Natural killer cell treated with Interleukin-12 subunit alpha and Interleukin-12 subunit beta and Interleukin-15 and Interleukin-18, amount 100 ng/mL, for 72 hours (primary cell): ENCODE results near the gene TGOLN2. TPM values are rescaled to one million over a fixed set of nuclear protein-coding genes. Genes with fewer than 3 reads are reported as not detected.

Experiments
- ATAC-seq, 2 donors: fragments of 150-1000 bp; cut with Tn5 transposase in 1 of 2; sonication (Bioruptor Pico), chemical (Tn5 transposase) in 1 of 2; 2 replicates each; pipeline ENCODE4 v1.10.0; 2021
- DNase-seq: peaks from one replicate; pipeline ENCODE4 v3.0.0; 2022; ENCODE audit warnings: low spot score
- H3K27ac Mint-ChIP-seq, 2 donors: 1 replicate in 1 of 2; 2 replicates in 1 of 2; pipeline ENCODE4 v1.8.0; 2022; ENCODE audit warnings: mixed read lengths in 2 of 2, mild to moderate bottlenecking in 1 of 2, moderate library complexity in 1 of 2
- H3K27me3 Mint-ChIP-seq, 2 donors: 1 replicate in 1 of 2; 2 replicates in 1 of 2; pipeline ENCODE4 v1.8.0; 2022; ENCODE audit warnings: mixed read lengths in 2 of 2
- H3K36me3 Mint-ChIP-seq: one replicate; pipeline ENCODE4 v1.8.0; 2022; ENCODE audit warnings: mixed read lengths
- H3K4me1 Mint-ChIP-seq, 2 donors: 1 replicate in 1 of 2; 2 replicates in 1 of 2; pipeline ENCODE4 v1.8.0; 2022; ENCODE audit warnings: low read depth in 2 of 2, mixed read lengths in 2 of 2, mild to moderate bottlenecking in 1 of 2
- H3K4me3 Mint-ChIP-seq: one replicate; pipeline ENCODE4 v1.8.0; 2022; ENCODE audit warnings: mixed read lengths
- H3K9me3 Mint-ChIP-seq: 2 replicates; pipeline ENCODE4 v1.8.0; 2022; ENCODE audit warnings: mixed read lengths
- total RNA-seq, 2 donors: library from RNA; stranded (reverse); gene quantifications; one replicate each; pipeline ENCODE4 v1.2.3, GENCODE V29; 2022

The TGOLN2 gene
- total RNA-seq, 2 donors from 2014 or later = 133 to 174 TPM

DNA sequence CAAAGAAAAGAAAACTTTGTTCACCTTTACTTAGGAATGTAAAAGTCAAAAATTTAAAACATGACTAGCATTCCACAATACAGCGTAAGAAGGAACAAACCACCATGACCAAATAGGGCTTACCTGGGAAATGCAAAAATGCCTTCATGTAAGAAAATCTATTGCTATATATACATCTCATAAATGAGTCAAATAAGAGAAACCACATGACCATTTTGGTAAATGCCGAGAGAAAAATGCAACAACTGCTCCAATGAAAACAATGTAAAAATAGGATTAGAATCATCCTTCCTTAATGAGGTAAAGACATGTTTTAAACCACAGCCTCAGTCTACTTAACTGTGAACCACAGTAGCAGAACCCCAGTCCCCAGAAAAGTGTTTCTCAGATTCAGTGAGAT, 49.4 kb downstream of the TGOLN2 start:
- no peaks in the 10 kb centered on the region for H3K36me3 Mint-ChIP-seq

DNA sequence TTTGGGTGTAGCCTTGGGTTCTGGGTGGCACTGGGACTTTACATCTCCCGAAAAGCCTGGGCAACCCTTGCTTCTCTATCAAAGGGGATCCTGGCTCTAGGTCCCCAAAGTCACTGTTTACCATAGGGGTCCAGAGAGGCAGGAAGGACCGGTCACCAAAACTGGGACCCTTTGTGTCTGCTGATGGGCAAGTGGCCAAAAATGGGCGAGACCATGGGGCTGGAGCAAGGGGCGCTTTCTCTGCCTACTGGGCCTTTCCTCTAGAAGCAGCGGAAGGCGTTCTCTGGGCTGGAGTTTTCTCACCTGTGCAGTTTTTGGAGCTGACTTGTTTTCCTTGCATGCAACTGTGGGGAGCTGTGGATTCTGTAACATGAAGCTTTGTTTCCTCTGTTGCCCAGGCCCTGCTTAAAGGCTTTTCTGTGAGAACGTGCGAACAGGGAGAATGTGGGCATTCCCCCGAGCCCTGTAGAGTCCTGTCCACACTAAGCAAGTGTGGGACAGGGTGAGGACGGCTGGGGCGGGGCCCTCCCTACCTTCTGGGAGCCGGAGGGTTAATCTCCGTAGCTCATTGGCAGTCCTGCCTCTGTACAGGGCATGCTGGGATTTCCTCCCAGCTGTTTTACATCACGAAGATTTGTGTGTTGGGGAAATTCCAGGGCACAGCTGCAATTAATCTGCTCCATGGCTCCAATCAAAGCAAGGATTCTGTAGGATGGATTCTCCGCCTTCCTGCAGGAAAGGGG, 50.2 kb downstream of the TGOLN2 start:
- H3K27ac Mint-ChIP-seq = no peak overlapping the region
- ATAC-seq = no peak
- H3K9me3 Mint-ChIP-seq = no peaks in the 10 kb centered on the region
- DNase-seq = no peak
- no peak overlapping the region for H3K4me3 Mint-ChIP-seq
- no peaks in the 10 kb centered on the region for H3K4me1 Mint-ChIP-seq
- H3K36me3 Mint-ChIP-seq = no peaks in the 10 kb centered on the region
- peaks cover 4 to 8% of the 10 kb centered on the region in 2 donors for H3K27me3 Mint-ChIP-seq

More for the DNA sequence above, 49.4 kb downstream of the TGOLN2 start:
- Mint-ChIP-seq H3K27ac (no peak overlapping the region), H3K4me3 (no peak overlapping the region), H3K27me3 (peaks cover 2 to 8% of the 10 kb centered on the region in 2 donors), H3K4me1 (no peaks in the 10 kb centered on the region), H3K9me3 (no peaks in the 10 kb centered on the region)
- ATAC-seq (no peak), DNase-seq (no peak)

DNA sequence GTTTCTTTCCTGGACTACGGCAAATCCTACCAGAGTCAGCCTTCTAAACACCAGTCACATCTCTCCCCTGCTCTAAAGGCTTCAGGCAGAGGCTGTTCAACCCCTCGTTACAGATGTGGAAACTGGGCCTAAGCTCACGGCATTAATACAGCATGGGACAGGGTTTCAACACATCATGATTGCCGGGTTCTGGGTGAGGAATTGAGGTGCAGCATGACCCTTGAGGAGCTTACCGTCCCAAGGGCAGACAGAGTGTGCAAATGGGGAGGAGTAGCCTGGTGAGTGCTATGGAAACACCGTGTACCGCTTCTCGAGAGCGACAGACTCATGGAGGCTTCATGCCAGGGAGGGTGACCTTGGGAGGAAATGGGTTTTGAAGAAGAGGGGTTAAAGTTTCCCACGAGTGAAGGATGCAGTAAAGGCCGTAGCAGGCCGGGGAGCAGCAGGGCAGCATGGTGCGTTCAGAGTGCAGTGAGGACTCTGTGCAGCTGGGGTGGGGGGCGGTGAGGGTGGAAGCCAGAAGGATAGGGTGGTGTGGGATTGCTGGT, 51.1 kb downstream of the TGOLN2 start:
- ATAC-seq (no peak), DNase-seq (no peak)
- Mint-ChIP-seq H3K36me3 (no peaks in the 10 kb centered on the region), H3K27me3 (peaks cover 5 to 8% of the 10 kb centered on the region in 2 donors), H3K4me1 (no peaks in the 10 kb centered on the region), H3K4me3 (no peak overlapping the region), H3K9me3 (no peaks in the 10 kb centered on the region), H3K27ac (no peak overlapping the region)

DNA sequence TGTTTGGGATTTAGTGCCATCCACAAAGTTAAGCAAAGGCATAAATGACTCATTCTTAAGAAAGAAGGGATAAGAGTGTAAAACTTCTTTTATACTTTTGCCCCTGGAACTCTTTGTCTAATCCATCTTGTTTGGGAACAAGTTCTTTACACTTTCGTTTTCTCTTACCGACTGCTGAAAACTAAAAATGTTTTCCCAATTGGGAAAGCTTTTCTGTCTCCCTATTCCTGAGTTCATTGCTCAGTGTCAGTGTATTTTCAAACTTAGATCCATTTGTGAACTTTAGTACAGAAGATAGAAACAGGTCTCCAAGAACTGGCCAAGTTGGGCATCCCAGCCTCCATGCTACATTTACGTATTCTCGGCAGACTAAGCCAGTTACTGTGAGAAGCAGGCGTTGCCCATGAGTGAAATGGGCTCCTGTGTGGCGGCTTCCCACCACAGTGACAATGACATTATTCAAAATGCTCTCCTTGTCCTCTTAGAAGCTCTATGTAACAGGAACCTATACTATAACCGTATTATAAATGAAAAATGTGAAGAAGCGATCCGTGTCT, 51.7 kb downstream of the TGOLN2 start:
- Mint-ChIP-seq H3K27me3 (peaks cover 8% of the 10 kb centered on the region in 2 donors), H3K27ac (no peak overlapping the region), H3K4me3 (no peak overlapping the region), H3K9me3 (no peaks in the 10 kb centered on the region), H3K36me3 (no peaks in the 10 kb centered on the region), H3K4me1 (no peaks in the 10 kb centered on the region)
- DNase-seq (no peak), ATAC-seq (no peak)

DNA sequence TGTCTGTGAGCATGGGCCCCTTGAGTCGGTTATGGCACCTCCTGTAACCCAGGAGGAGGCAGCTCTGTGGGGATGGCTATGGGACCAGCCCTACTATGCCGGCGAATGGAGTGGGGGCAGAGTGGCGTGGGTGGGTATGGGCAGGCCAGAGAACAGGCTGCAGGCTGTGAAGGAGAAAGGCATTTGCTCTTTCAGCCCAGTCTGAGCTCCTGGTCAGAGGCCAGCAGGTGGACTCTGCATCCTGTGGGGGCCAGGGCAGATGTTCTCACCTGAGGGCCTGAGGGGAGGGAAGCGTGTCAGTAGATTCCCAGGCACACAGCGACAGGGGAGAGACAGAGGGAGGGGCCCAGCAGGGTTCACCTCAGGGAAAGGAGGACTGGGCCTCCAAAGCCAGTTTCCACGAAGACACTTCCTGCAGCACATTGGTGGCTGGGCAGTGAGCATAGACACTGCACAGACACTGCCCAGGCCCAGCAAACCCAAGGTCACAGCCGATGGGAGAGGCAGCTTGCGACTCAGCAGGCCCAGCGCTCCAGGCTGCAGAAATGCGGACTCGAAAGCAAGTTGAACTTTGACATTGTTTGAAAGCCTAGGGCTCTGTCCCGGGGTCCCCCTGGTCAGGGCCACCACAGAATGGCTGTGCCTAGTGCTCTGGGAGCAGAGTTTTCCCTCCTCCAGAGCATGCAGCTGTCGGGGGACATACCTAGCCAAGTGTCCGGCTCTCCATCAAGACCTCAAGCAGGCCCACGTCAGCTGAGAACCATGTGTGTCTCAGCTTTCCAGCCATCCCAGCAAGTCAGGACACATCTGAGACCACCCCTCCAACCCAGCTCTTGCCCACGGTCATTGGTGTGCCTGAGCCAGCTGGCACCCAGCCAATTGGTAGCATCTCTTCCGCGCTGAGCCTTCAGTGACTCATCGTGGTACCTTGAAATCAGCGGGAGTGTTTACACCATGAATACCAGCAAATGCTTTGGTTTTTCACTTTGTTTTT, 53.8 kb downstream of the TGOLN2 start:
- ATAC-seq (no peak), DNase-seq (no peak)
- peaks cover 8 to 9% of the 10 kb centered on the region in 2 donors for H3K27me3 Mint-ChIP-seq
- no peaks in the 10 kb centered on the region for H3K9me3 Mint-ChIP-seq
- H3K4me1 Mint-ChIP-seq = no peaks in the 10 kb centered on the region
- H3K4me3 Mint-ChIP-seq = no peak overlapping the region
- no peak overlapping the region for H3K27ac Mint-ChIP-seq
- H3K36me3 Mint-ChIP-seq = no peaks in the 10 kb centered on the region

DNA sequence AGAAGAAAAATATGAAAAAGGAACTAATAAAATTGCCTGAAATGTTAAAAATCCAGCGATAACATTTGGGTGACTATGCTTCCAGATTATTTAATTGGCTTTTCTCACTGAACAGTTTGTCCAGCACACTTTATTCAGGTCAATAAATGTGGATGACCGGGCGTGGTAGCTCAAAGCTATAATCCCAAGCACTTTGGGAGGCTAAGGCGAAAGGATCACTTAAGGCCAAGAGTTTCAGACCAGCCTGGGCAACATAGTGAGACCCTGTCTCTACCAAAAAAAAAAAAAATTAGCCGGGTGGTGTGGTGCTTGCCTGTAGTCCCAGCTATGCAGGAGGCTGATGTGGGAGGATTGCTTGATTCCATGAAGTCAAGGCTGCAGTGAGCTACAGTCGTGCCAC, 55.4 kb downstream of the TGOLN2 start:
- no peaks in the 10 kb centered on the region for H3K9me3 Mint-ChIP-seq

DNA sequence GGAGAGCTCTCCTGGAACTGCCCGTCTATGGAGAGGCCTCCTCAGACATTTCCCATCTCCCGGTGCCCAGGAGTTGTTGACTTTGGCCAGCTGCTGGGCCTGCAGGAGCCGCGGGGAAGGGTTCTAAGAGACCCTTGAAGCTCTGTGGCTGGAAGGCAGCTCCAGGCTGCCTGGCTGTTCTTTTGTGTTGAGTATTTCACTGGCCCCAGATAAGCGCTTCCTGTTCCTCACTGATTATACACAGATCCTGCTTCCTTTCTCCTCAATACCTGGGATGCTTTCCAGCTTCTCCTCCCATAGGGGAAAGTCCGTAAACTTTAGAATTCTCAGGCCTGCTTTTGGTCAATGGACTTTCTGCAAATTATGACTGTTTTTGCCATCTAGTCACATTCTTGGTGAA, 57.8 kb downstream of the TGOLN2 start:
- Mint-ChIP-seq H3K27me3 (peaks cover 7 to 12% of the 10 kb centered on the region in 2 donors), H3K27ac (no peak overlapping the region), H3K4me3 (no peak overlapping the region), H3K36me3 (no peaks in the 10 kb centered on the region), H3K4me1 (no peaks in the 10 kb centered on the region), H3K9me3 (no peaks in the 10 kb centered on the region)
- ATAC-seq (no peak), DNase-seq (no peak)

More for the DNA sequence above, 55.4 kb downstream of the TGOLN2 start:
- ATAC-seq (no peak), DNase-seq (no peak)
- Mint-ChIP-seq H3K4me1 (no peaks in the 10 kb centered on the region), H3K4me3 (no peak overlapping the region), H3K27ac (no peak overlapping the region), H3K36me3 (no peaks in the 10 kb centered on the region), H3K27me3 (peaks cover 12 to 16% of the 10 kb centered on the region in 2 donors)

Other genes starting within 250 kb of the TGOLN2 start
- gene TCF7L1, start 194.6 kb downstream of the TGOLN2 start, total RNA-seq = under 1 TPM in 1 of 2 donors, not detected in 1; 0.14 TPM
- gene RETSAT, start 26.5 kb upstream of the TGOLN2 start, total RNA-seq = 10 to 100 TPM; 25.5 to 32.7 TPM
- 10 to 100 TPM; 19.8 to 19.9 TPM for gene ELMOD3, start 26.8 kb upstream of the TGOLN2 start, total RNA-seq
- 10 to 100 TPM in 1 of 2 donors, 1 to 10 TPM in 1; 8.4 to 12.9 TPM for gene CAPG, start 82.4 kb upstream of the TGOLN2 start, total RNA-seq
- under 1 TPM; 0.24 to 0.81 TPM for gene SH2D6, start 90.7 kb upstream of the TGOLN2 start, total RNA-seq
- 100 to 1,000 TPM; 246 to 503 TPM for gene MAT2A, start 211.2 kb upstream of the TGOLN2 start, total RNA-seq
- gene GGCX, start 233.5 kb upstream of the TGOLN2 start, total RNA-seq = 10 to 100 TPM; 24.9 to 37.1 TPM
- 100 to 1,000 TPM in 1 of 2 donors, 10 to 100 TPM in 1; 83.2 to 160 TPM for gene VAMP8, start 249.6 kb upstream of the TGOLN2 start, total RNA-seq